ENCODE data around the gene CEMP1.
"Not testable (repeated sequence)": the region's sequence is repeated elsewhere in the genome, so short reads cannot be mapped to it uniquely, and the experiment has no call there.

The CEMP1 gene

GRCh38 chr16:2531371-2531695, at the start of gene CEMP1:
Gene CEMP1 (minus strand): TSS chr16:2531408. CDS start chr16:2531073, 335 bp downstream.
- no peak for DNase-seq

- DNase-seq = not testable (repeated sequence)
Observed at GRCh38 chr16:2580818-2581217, 49.6 kb upstream of the CEMP1 start.

- DNase-seq = not testable (repeated sequence)
Observed at GRCh38 chr16:2580143-2580542, 48.9 kb upstream of the CEMP1 start.

DNA sequence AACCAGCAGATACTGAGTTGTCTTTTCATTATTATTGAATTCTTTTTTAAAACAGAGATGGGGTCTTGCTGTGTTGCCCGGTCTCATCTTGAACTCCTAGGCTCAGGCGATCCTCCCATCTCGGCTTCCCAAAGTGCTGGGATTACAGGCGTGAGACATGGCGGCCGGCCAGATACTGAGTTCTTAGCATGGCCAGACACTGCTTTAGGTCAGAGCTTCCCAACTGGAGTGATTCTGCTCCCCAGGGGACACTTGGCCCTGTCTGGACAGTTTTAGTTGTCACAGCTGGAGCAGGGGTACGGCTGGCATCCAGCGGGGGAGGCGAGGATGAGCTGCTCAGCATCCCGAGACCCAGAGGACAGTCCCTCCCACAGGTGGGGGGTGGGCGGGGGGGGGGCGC, 47.7 kb upstream of the CEMP1 start:
- not testable (repeated sequence) for DNase-seq

DNA sequence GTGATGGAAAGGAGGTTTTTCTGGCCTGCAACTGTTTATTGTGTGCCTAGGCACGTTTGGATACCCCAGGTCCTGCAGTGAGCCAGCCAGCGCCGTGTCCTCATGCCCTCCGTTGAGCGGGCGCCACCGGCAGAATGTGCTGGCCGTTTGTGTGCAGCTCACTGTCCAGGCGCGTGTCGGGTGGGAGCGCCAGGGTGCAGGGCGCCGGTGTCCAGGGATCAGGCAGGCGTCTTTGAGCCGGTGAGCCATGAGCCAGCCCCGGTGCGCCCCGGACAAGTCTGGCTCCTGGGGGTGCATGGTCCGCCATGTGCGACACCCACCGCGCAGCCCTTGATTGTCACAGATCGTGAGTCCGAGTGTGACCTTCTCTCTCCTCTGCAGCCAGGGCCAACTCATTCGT, 45.8 kb upstream of the CEMP1 start:
- DNase-seq = not testable (repeated sequence)

- not testable (repeated sequence) for DNase-seq
Observed at GRCh38 chr16:2575839-2576238, 44.6 kb upstream of the CEMP1 start.

DNA sequence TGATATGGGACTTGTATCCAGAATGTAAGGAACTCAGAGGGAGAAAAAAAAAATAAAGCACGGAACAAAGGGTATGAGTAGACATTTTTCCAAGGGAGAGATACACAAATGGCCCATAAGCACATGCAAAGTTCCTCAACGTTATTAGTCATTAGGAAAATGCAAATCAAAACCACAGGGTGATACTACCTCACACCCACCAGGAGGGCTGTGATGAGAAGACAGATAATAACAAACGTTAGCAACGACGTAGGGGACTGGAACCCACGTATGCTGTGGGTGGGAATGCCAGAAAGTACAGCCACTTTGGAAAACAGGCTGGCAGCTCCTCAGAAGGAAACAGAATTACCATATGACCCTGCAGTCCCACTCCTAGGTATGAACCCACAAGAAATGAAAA, 41.5 kb upstream of the CEMP1 start:
- not testable (repeated sequence) for DNase-seq

DNA sequence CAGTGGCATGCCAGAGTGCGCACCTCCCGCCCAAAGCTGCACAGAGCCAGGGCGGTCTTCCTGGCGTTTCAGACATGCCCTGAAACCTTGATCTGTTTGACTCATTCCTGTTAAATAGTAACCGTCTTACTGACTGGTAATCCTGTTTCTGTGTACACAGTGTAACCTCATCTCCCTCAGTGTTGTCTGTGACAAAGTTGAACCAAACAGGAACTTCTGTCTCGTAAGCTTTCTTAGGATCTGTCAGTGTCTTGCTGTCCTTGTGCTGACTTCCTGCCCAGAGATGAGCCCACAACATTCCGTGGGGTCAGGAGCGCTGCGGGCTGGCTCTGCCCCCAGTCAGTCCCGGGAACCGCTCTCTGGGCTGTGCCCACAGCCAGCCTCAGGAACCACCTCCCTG, 37.4 kb upstream of the CEMP1 start:
- DNase-seq = not testable (repeated sequence)

DNA sequence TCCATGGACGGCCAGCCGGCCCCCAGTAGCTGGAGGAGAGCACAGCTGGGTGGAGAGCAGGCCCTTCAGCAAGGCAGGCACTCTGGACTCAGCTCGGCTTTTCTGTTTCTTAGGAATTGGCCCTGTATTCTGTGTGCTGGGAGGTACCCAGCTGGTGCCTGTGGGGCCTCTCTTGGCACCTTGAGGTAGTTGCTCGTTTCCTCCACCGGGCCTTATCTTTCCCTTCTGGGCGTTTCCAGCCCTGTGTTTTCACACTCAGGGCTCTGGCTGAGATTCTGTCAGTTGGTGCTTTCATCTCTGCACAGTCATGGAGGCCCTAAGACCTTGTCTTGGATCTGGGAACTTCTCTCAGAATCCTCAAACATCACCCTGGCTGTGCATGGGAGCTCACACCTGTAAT, 36.3 kb upstream of the CEMP1 start:
- not testable (repeated sequence) for DNase-seq

GRCh38 chr16:2560798-2561133, 29.6 kb upstream of the CEMP1 start:
- DNase-seq = not testable (repeated sequence)

DNA sequence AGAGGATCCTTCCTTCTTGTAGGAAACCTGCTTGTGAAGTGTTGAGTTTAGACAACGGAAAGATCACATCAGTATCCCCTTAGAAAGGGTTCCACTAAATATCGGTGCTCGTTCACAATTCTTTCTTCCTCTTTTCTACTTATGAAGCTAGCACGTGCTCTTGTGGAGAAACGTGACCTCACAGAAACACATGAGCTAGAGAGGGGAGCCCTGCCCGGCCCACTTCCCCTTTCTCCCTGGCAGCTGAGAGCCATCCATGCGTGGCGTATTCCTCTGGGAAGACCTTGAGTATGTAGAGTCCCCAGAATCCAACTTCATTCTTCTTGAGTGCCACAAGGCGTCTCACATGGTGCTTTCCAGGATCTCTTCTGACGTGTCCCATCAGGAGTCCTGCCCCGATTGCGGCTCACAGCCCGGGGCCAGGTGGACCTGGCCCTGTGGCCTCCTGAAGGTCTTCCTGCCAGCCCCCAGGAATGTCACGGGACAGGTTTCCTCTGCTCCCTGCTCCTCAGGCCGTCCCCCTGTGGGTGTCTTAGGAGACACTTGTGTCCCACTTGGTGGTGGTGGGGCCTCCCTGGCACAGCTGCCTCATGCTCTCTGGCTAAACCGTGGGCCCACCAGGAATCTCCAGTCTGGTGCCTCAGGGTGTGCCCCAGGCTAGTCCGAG, 29.1 kb upstream of the CEMP1 start:
- not testable (repeated sequence) for DNase-seq

DNA sequence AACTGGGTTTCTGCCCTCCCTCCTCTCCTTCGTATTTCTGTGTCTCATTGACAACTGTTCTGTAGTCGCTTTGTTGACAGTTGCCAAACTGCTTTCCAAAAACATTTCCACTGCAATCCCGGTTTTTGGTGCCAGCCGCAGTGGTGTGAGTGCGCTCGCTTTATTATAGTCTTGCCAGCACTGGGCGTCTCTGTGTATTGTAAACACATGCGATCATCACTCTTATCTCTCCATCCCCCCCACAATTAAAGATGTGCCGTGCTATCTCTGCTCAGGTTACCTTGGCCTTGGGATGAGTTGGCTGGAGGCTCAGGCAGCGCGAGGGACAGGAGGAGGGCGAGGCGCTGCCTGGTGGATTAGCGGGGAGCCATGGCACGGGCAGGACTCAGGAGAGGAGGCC, 25.9 kb upstream of the CEMP1 start:
- not testable (repeated sequence) for DNase-seq

DNA sequence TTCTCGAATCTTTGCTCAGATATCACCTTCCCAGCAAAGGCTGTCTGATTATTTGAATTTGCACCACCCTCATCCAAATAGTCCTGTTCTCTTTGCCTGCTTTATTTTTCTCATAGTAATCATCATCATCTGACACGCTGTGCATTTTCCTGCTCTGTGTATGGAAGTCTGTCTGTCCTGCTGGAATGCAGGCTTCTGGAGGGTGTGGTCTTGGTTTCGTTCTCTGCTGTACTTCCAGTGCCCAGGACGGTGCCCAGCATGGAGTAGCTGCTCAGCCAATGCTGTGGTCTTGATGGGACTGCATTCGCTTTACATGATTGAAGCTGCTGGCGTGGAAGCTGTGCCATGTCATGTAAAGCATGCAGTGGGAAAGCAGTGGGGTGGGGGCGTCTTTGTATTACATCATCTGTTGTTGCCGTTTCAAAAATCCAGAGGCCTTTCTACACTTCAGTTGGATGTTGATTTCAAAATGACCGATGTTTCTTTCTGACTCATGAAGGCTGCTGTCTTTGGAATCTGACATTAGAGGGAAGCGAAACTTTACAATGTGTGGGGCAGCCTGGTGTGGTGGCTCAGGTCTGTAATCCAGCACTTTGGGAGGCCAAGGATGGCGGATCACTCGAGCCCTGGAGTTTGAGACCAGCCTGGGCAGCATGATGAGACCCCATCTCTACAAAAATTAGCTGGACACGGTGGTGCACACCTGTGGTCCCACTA, 23.7 kb upstream of the CEMP1 start:
- not testable (repeated sequence) for DNase-seq

- not testable (repeated sequence) for DNase-seq
Observed at GRCh38 chr16:2551420-2551889, 20.2 kb upstream of the CEMP1 start.

- not testable (repeated sequence) for DNase-seq
Observed at GRCh38 chr16:2550283-2550878, 19.2 kb upstream of the CEMP1 start.

DNA sequence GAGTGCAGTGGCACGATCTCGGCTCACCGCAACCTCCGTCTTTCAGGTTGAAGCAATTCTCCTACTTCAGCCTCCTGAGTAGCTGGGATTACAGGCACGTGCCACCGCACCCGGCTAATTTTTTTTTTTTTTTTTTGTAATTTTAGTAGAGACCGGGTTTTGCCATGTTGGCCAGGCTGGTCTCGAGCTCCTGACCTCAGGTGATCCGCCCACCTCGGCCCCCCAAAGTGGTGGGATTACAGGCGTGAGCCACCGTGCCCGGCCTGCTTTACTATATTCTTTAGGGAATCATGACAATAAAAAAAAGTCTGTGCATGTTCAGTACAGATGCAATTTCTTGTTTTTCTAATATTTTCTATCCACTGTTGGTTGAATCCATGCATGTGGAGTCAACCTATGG, 12.6 kb upstream of the CEMP1 start:
- DNase-seq = not testable (repeated sequence)

- DNase-seq = not testable (repeated sequence)
Observed at GRCh38 chr16:2541409-2541808, 10.2 kb upstream of the CEMP1 start.

DNA sequence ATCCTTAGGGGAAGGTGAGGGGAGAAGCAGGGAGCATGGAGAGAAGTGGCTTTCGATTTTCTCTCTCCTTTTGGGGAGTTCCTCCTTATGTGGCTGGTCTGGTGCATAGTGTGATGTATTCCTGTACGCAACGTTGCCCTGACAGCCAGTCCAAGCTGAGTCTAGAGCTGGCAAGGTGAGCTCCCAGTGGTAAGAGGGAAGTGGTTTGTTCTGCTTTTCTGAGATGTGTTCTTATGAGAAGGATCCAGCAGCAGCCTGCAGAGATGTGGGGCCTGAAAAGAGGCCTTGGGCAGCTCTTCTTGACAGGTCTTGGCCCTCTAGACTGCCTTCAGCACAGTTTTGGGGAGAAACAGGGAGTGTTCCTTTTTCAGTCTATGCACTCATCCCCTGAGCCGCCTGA, 9.7 kb upstream of the CEMP1 start:
- DNase-seq = not testable (repeated sequence)

- not testable (repeated sequence) for DNase-seq
Observed at GRCh38 chr16:2539845-2540458, 8.7 kb upstream of the CEMP1 start.

- not testable (repeated sequence) for DNase-seq
Observed at GRCh38 chr16:2539192-2539844, 8.1 kb upstream of the CEMP1 start.

GRCh38 chr16:2537451-2538379, 6.5 kb upstream of the CEMP1 start, which contains the start of gene PDPK1:
Gene PDPK1 (plus strand): TSS chr16:2538021. CDS start chr16:2538113, 92 bp downstream.
- peak; percentile 99 for DNase-seq

- DNase-seq = no peak
Observed at GRCh38 chr16:2535625-2536013, 4.4 kb upstream of the CEMP1 start.
